Glutamatergic neuron (in vitro differentiated cells): ENCODE data around the gene CFAP97D2. TPM values are rescaled to one million over a fixed set of nuclear protein-coding genes. Genes with fewer than 3 reads are reported as not detected.

ENCODE experiments used
- DNase-seq: peaks from one replicate; pipeline ENCODE4 v3.0.0; 2022
- H3K27ac Mint-ChIP-seq: one replicate; pipeline ENCODE4 v1.8.0; 2020; ENCODE audit warnings: mild to moderate bottlenecking, mixed read lengths, inconsistent platforms; ENCODE audit not compliant: unreplicated experiment
- H3K27me3 Mint-ChIP-seq: one replicate; pipeline ENCODE4 v1.8.0; 2020; ENCODE audit warnings: mild to moderate bottlenecking, moderate library complexity, mixed read lengths, inconsistent platforms; ENCODE audit not compliant: unreplicated experiment
- H3K36me3 Mint-ChIP-seq: one replicate; pipeline ENCODE4 v1.8.0; 2020; ENCODE audit warnings: mild to moderate bottlenecking, mixed read lengths, inconsistent platforms; ENCODE audit not compliant: unreplicated experiment
- H3K4me1 Mint-ChIP-seq: one replicate; pipeline ENCODE4 v1.8.0; 2020; ENCODE audit warnings: mild to moderate bottlenecking, low read depth, mixed read lengths, inconsistent platforms; ENCODE audit not compliant: unreplicated experiment
- H3K4me3 Mint-ChIP-seq: one replicate; pipeline ENCODE4 v1.8.0; 2020; ENCODE audit warnings: mild to moderate bottlenecking, mixed read lengths, inconsistent platforms; ENCODE audit not compliant: unreplicated experiment
- H3K9me3 Mint-ChIP-seq: one replicate; pipeline ENCODE4 v1.8.0; 2020; ENCODE audit warnings: mild to moderate bottlenecking, moderate library complexity, mixed read lengths, inconsistent platforms; ENCODE audit not compliant: unreplicated experiment
- CTCF ChIP-seq: fragments of 200-600 bp; sonication (generic); IDR thresholded peaks from one replicate; pipeline ENCODE4 v1.5.0; 2021; ENCODE audit not compliant: partially characterized antibody, unreplicated experiment
- long read RNA-seq: library from polyadenylated mRNA; unstranded; transcript quantifications from one replicate; pipeline ENCODE4 v2.0.0, GENCODE V29; 2020; ENCODE audit not compliant: unreplicated experiment
- total RNA-seq: library from RNA; stranded (reverse); fragmentation: NEBNext Ultra II Directional; extraction: Animal tissue kit (Norgen Biotek cat#: 25700); gene quantifications from one replicate; pipeline ENCODE4 v1.2.1, GENCODE V29; 2021; ENCODE audit not compliant: unreplicated experiment

CFAP97D2 gene
- total RNA-seq = not detected
- long read RNA-seq = 0 reads

GRCh38 chr13:114179087-114179658 lies at the start of gene CFAP97D2:
TSS of gene CFAP97D2 (plus strand) at chr13:114179257. CDS start at chr13:114179331, 74 bp downstream.
- no peak for DNase-seq
- Mint-ChIP-seq H3K9me3 (peaks cover 19% of the 10 kb centered on the region), H3K27me3 (peaks cover 19% of the 10 kb centered on the region), H3K27ac (no peak within 1 kb of the TSS), H3K4me1 (peaks cover 10% of the 10 kb centered on the region), H3K4me3 (no peak within 1 kb of the TSS), H3K36me3 (peaks cover 4% of the 10 kb centered on the region)
- TF ChIP-seq CTCF = no peak

GRCh38 chr13:114129649-114130062 lies 49.4 kb upstream of the CFAP97D2 start:
- no peak for DNase-seq
- no peak for TF ChIP-seq CTCF
- H3K9me3 Mint-ChIP-seq = peaks cover 20% of the 10 kb centered on the region
- H3K27ac Mint-ChIP-seq = no peak overlapping the region
- H3K4me1 Mint-ChIP-seq = peaks cover 56% of the 10 kb centered on the region
- H3K4me3 Mint-ChIP-seq = peak overlapping the region; percentile 30
- H3K27me3 Mint-ChIP-seq = peaks cover 25% of the 10 kb centered on the region
- no peaks in the 10 kb centered on the region for H3K36me3 Mint-ChIP-seq

DNA sequence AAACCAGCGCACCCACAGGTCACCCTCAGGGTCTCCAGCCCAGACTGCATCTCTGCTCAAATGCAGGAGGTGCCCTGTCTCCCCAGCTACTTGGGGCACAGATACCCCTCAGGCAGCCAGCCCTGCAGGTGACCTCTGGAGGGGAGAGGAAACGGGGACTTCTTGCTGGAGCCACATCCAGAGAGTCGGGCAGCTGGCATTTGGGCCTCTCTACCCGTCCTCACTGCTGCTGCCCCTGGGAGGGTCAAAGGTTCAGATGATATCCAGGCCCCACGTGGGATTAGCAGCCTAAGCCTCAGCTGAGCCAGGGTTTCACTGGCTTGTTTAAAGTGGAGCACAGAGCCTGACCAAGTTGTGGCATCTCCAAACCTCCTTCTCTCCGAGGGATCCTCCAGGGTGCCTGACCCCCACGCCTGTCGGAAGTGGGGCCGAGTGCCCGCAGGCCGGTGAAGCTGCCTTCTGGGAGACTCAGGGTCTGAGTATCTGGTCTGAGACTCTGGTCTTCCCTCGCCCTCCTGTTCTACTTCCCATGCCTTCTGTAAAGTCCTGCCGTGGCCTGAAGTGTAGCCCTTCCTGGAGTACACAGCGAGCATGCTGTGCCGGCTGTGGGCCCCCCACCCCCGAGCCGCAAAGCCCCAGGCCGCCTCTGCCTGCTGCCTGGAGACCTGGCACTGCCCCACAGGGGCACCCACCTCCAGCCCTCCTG lies 48.8 kb upstream of the CFAP97D2 start:
- Mint-ChIP-seq H3K9me3 (peaks cover 24% of the 10 kb centered on the region), H3K4me3 (peak overlapping the region; percentile 93), H3K36me3 (no peaks in the 10 kb centered on the region), H3K4me1 (peaks cover 53% of the 10 kb centered on the region), H3K27ac (no peak overlapping the region), H3K27me3 (peaks cover 25% of the 10 kb centered on the region)
- DNase-seq = no peak
- no peak for TF ChIP-seq CTCF

DNA sequence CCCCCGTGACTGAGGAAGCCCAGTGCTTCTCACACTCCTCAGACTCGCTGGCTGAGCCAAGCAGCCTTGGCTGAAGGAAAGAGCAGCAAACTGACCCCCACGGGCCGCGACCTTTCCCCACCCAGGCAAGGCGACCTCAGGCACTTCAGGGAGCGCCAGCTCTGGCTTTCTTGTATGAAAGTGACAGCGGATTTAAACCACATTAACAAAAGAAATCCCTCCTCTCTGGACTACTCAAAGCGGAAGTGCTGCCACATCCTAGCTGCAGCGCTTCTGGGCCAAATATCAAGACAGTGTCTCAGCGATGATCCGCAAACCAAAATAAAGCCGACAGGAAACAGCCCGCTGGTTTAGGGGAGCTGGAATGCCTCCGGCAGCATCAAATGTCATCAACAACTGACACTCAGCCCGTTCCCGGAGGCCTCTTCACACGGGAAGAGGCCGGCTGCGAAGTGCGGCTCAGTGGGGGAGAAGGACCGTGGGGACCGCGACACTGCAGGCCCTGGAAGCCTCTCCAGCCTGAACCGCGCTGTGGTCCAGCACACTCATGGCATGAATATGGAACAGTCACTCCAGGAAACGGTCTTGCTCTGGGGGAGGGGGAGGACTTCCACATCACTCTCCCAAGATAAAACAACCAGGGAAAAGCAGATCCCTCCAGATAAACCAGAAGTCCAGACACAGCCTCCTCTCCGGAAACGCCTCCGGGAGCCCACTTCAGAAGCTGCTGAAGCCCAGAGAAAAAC lies 48.0 kb upstream of the CFAP97D2 start:
- H3K4me3 Mint-ChIP-seq = peak overlapping the region; percentile 93
- no peaks in the 10 kb centered on the region for H3K36me3 Mint-ChIP-seq
- H3K27me3 Mint-ChIP-seq = peaks cover 25% of the 10 kb centered on the region
- no peak for TF ChIP-seq CTCF
- DNase-seq = peak; percentile 59
- H3K27ac Mint-ChIP-seq = peak overlapping the region; percentile 85
- peaks cover 24% of the 10 kb centered on the region for H3K9me3 Mint-ChIP-seq
- peaks cover 52% of the 10 kb centered on the region for H3K4me1 Mint-ChIP-seq
